ENCODE results near the gene ELP5.
A peak's percentile ranks its signal among the peaks of the same experiment; 100 is the strongest.

The ELP5 gene

GRCh38 chr17:7232114-7232513, 19.9 kb upstream of the ELP5 start:
- DNase-seq (ENCODE audit: insufficient read length, low spot score) = no peak
- no peak for FAIRE-seq
- TF ChIP-seq, protein P1, sequence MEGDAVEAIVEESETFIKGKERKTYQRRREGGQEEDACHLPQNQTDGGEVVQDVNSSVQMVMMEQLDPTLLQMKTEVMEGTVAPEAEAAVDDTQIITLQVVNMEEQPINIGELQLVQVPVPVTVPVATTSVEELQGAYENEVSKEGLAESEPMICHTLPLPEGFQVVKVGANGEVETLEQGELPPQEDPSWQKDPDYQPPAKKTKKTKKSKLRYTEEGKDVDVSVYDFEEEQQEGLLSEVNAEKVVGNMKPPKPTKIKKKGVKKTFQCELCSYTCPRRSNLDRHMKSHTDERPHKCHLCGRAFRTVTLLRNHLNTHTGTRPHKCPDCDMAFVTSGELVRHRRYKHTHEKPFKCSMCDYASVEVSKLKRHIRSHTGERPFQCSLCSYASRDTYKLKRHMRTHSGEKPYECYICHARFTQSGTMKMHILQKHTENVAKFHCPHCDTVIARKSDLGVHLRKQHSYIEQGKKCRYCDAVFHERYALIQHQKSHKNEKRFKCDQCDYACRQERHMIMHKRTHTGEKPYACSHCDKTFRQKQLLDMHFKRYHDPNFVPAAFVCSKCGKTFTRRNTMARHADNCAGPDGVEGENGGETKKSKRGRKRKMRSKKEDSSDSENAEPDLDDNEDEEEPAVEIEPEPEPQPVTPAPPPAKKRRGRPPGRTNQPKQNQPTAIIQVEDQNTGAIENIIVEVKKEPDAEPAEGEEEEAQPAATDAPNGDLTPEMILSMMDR (IDR thresholded peaks at IDR 0.05; ENCODE audit: insufficient read depth, missing control alignments) = no peak

- no peak for FAIRE-seq
- DNase-seq (ENCODE audit: insufficient read length, low spot score) = no peak
- TF ChIP-seq, protein P1 (IDR thresholded peaks at IDR 0.05; ENCODE audit: insufficient read depth, missing control alignments) = no peak
Measured at GRCh38 chr17:7233701-7234082, 18.3 kb upstream of the ELP5 start.

- no peak for FAIRE-seq
- TF ChIP-seq, protein P1 (IDR thresholded peaks at IDR 0.05; ENCODE audit: insufficient read depth, missing control alignments) = no peak
- peak; percentile 99 for DNase-seq (ENCODE audit: insufficient read length, low spot score)
Measured at GRCh38 chr17:7234083-7234951, 17.7 kb upstream of the ELP5 start, which contains the start of gene DVL2. TSS of gene DVL2 (minus strand) at chr17:7234517. CDS start at chr17:7234262, 255 bp downstream.

DNA sequence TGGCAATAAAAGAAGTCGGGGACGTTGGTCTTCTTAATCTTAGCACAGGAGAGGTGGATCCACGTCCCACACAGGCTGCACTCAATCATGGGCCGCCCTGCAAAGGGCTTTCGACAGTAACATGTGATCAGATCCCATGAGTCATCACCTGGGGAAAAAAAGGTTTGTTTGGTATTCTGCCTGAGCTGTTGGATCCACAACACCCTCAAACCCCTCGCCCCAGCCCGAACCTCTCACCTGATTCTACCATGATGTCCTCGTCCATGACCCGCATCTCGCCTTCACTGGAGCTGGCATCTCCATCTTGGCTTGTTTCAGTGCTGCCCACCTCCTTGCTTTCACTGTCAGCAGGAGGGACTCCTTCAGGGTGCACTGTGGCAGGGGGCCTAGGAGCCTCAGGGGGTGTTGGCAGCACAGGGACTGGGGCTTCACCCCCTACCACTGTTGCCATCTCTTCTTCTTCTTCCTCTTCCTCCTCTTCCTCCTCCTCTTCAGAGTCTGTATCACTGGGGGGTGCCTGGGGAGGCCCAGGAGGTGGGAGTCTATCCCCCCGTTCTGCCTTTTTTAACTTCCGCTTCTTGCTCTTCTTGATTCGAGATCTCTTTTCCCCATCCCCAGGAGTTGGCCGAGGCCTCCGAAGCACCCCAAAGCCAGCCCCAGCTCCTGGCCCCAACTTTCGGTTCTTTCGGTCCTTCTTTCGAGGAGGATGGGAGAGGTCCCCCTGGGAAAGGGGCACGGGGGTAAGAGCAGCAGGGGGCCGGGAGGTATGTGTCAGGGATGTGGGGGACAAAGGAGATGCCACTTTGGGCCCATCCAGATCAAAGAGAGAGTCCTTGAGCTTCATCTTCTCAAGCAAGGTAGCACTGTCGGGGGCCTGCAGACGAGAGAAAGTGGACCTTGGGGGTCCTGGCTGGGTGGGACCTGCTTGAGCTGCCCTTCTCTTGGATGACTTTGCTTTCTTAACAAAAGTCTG, 16.0 kb upstream of the ELP5 start:
- FAIRE-seq (no peak), DNase-seq (ENCODE audit: insufficient read length, low spot score) (no peak)
- TF ChIP-seq, protein P1 (IDR thresholded peaks at IDR 0.05; ENCODE audit: insufficient read depth, missing control alignments) = no peak

DNA sequence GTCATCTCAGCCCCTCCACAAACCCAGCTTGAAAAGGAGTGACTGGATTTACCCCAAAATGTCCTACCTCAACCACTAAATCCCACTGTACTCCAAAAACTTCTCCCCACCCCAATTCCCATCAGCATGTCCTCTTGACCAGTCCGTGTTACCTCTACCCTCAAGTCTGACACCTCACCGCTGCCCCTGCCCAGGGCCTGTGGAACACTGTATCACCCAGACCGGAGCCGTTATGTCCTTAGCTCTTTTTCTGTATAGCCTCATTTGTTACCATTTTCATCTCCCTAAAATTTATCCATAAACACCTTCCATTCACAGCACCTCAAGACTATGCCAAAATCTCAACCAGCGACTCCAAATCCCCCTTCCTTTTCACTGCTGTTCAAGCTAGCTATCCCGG, 15.2 kb upstream of the ELP5 start:
- FAIRE-seq (no peak), DNase-seq (ENCODE audit: insufficient read length, low spot score) (no peak)
- TF ChIP-seq, protein P1 (IDR thresholded peaks at IDR 0.05; ENCODE audit: insufficient read depth, missing control alignments) = no peak

DNA sequence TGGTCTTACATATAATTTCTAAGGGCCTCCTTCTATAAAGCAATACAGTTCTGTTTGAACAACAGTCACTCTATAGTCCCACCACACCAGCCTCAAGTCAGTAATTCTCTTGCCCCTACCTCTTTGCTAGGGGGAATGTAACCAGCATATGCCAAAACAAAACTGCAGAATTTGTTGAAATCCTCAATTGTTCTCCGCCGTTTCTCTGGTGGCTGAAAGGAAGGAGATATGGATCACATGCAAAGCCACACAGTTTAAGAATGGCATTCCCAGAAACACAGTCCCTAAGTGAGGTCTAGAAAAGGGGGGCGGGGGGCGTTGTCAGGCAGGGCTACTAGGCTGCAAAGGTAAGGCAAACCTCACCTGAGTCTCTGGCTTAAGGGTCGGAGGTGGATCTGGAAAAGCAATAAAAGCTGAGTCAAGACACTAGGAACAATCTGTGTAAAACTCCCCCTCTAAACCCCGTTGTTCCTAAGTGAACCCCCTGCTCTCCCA, 14.7 kb upstream of the ELP5 start:
- TF ChIP-seq, protein P1 (IDR thresholded peaks at IDR 0.05; ENCODE audit: insufficient read depth, missing control alignments) = no peak
- no peak for DNase-seq (ENCODE audit: insufficient read length, low spot score)
- no peak for FAIRE-seq

Measured in D721Med (cell line).